IMR-90 (cell line): ENCODE results near the gene TMEM245. TPM values are rescaled to one million over a fixed set of nuclear protein-coding genes. Genes with fewer than 3 reads are reported as not detected.

ENCODE experiments used
- polyA plus RNA-seq, 3 experiments: library from polyadenylated mRNA; depleted of rRNA; stranded (reverse); fragments of >200 nt; gene quantifications; 2 replicates each; pipeline ENCODE4 v1.2.3, GENCODE V29; 2012; ENCODE audit warnings: low replicate concordance in 1 of 3
- total RNA-seq: library from RNA; depleted of rRNA; stranded (reverse); fragments of >200 nt; gene quantifications from 2 replicates; pipeline ENCODE4 v1.2.3, GENCODE V29; 2012
- TF ChIP-seq, protein P1 (sequence below): fragments of 150-350 bp; IDR thresholded peaks from 2 replicates; pipeline ENCODE4 v1.6.1; 2017; ENCODE audit warnings: mild to moderate bottlenecking, antibody characterized with exemption, low read length, low read depth

TMEM245 gene
- total and polyA plus RNA-seq, 2 of the 4 experiments (the other 2 are of a cell fraction): 24.8 to 57.9 TPM

DNA sequence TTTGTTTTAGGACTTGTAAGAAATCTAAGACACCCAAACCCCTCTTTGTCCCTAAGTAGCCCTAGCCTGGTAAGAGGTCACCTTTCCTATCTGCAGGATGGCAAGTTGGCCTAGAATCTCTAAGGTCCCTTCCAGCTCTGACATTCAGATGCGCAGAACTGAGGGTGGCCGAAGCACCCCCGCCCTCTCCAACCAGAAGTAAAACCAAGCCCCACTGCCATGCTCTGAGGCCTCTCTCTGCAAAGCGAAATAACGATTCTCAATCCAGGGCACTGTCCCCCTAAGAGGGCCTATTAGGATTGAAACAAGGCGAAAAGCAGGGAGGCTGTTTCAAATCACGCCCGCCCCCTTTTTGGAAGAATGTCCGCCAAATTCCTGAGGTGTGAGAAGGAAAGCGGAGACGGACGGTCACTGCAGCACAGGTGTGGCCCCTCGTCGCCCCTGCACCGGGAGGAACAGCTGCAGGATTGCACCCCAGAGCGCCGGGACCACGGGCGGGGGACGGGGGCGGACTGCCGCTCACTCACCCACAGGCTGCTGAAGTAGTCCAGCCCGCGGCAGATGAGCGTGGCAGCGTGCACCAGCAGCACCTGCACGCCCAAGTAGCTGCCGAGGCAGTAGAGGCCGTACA, 824 bp downstream of the TMEM245 start (continued):
- TF ChIP-seq, protein P1, sequence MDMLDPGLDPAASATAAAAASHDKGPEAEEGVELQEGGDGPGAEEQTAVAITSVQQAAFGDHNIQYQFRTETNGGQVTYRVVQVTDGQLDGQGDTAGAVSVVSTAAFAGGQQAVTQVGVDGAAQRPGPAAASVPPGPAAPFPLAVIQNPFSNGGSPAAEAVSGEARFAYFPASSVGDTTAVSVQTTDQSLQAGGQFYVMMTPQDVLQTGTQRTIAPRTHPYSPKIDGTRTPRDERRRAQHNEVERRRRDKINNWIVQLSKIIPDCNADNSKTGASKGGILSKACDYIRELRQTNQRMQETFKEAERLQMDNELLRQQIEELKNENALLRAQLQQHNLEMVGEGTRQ: no peak
